Measurements from ENCODE around the gene LRRC74A. TPM values are rescaled to one million over a fixed set of nuclear protein-coding genes. Genes with fewer than 3 reads are reported as not detected.

LRRC74A gene
- total RNA-seq, 1 experiment from 2014 or later = not detected

- Histone ChIP-seq H2AFZ (ENCODE audit: low read length) (no peak overlapping the region), H3K14ac (ENCODE audit: insufficient read depth, low read length) (no peak overlapping the region), H4K8ac (replicated peaks; ENCODE audit: insufficient read length, low read depth, low read length) (no peak overlapping the region), H3K23me2 (ENCODE audit: insufficient read length, low read depth, low read length, poor library complexity, severe bottlenecking) (no peaks in the 10 kb centered on the region), H2BK5ac (ENCODE audit: insufficient read length, low read length) (no peak overlapping the region), H3K56ac (ENCODE audit: insufficient read length, low read depth, low read length) (no peak overlapping the region), H3T11ph (ENCODE audit: low read length) (no peak overlapping the region), H3K27me3 (ENCODE audit: insufficient read depth, low read length) (no peaks in the 10 kb centered on the region), H3K4me2 (ENCODE audit: insufficient read depth, insufficient read length, low read length) (no peak overlapping the region), H4K91ac (ENCODE audit: insufficient read length, low read depth, low read length) (no peak overlapping the region), H3K79me1 (ENCODE audit: insufficient read depth, low read depth, low read length, poor library complexity, severe bottlenecking) (no peaks in the 10 kb centered on the region), H4K5ac (ENCODE audit: insufficient read length, low read depth, low read length) (no peak overlapping the region), H3K18ac (ENCODE audit: insufficient read length, low read depth, low read length) (no peak overlapping the region), H3K23ac (ENCODE audit: insufficient read length, low read depth, low read length) (no peak overlapping the region), H3K9ac (ENCODE audit: extremely low read depth, insufficient read length, low read length) (no peak overlapping the region), H2AK5ac (ENCODE audit: insufficient read length, low read length) (no peak overlapping the region), H2BK15ac (ENCODE audit: low read depth, low read length) (no peak overlapping the region), H3K79me2 (ENCODE audit: insufficient read depth, low read length) (no peaks in the 10 kb centered on the region), H3K27ac (ENCODE audit: insufficient read length, low read depth, low read length) (no peak overlapping the region), H3K4ac (ENCODE audit: low read depth, low read length) (no peak overlapping the region), H3K9me3 (ENCODE audit: control insufficient read depth, low read depth, low read length) (no peaks in the 10 kb centered on the region), H2BK20ac (ENCODE audit: low read depth, low read length, poor library complexity, severe bottlenecking) (no peak overlapping the region), H2BK12ac (ENCODE audit: insufficient read length, low read depth, low read length) (no peak overlapping the region), H4K20me1 (ENCODE audit: control insufficient read depth, insufficient read depth, insufficient read length) (no peaks in the 10 kb centered on the region), H2BK120ac (ENCODE audit: low read depth, low read length, poor library complexity, severe bottlenecking) (no peak overlapping the region), H3K4me1 (ENCODE audit: insufficient read depth, low read length) (no peaks in the 10 kb centered on the region)
- peak; percentile 14 for DNase-seq
- Mint-ChIP-seq H3K4me1 (peaks cover 5% of the 10 kb centered on the region in 2 experiments; a peak in 3 of 4 replicates), H3K9me3 (no peaks in the 10 kb centered on the region), H3K36me3 (ENCODE audit: insufficient read depth in 1 of 3, low read depth in 3 of 3) (peaks cover 15 to 41% (median 21%) of the 10 kb centered on the region in 3 experiments; a peak in 6 of 7 replicates), H3K4me3 (no peak overlapping the region), H3K27ac (no peak overlapping the region; a peak in 2 of 7 replicates), H3K27me3 (ENCODE audit: low read depth) (no peaks in the 10 kb centered on the region; the same call in 1 of the 2 replicates)
- TF ChIP-seq, protein P1, sequence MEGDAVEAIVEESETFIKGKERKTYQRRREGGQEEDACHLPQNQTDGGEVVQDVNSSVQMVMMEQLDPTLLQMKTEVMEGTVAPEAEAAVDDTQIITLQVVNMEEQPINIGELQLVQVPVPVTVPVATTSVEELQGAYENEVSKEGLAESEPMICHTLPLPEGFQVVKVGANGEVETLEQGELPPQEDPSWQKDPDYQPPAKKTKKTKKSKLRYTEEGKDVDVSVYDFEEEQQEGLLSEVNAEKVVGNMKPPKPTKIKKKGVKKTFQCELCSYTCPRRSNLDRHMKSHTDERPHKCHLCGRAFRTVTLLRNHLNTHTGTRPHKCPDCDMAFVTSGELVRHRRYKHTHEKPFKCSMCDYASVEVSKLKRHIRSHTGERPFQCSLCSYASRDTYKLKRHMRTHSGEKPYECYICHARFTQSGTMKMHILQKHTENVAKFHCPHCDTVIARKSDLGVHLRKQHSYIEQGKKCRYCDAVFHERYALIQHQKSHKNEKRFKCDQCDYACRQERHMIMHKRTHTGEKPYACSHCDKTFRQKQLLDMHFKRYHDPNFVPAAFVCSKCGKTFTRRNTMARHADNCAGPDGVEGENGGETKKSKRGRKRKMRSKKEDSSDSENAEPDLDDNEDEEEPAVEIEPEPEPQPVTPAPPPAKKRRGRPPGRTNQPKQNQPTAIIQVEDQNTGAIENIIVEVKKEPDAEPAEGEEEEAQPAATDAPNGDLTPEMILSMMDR (conservative IDR thresholded peaks at IDR 0.05) = no peak
- WGBS (ENCODE audit: extremely low coverage, insufficient read length, low lambda C conversion rate) = no CpG with 5 or more reads among the region's 10 CpGs
These were observed 43.9 kb upstream of the LRRC74A start for GRCh38 chr14:76782115-76782884.

Data from H9 (cell line).